B cell (primary cell): Measurements from ENCODE around the gene ETFB. TPM values are rescaled to one million over a fixed set of nuclear protein-coding genes. Genes with fewer than 3 reads are reported as not detected.

Experiments
- ATAC-seq: fragments of 200-7000 bp; cut with Tn5 transposase; one replicate; pipeline ENCODE4 v1.10.0; 2021; ENCODE audit warnings: low read depth, mild to moderate bottlenecking, moderate number of reproducible peaks, moderate library complexity
- CTCF ChIA-PET: fragments of 350-600 bp; sonication (Branson Sonifier 250); formaldehyde crosslinking; loops from one replicate; lab custom pipeline; 2021; ENCODE audit warnings: antibody characterized with exemption, inconsistent platforms; lab: Charles Lee
- POLR2A ChIA-PET: fragments of 350-600 bp; sonication (Branson Sonifier 250); formaldehyde crosslinking; loops from one replicate; lab custom pipeline; 2021; ENCODE audit warnings: antibody characterized with exemption; lab: Charles Lee
- DNase-seq: peaks from one replicate; pipeline ENCODE4 v3.0.0; 2013
- H2AFZ ChIP-seq: 2 replicates; pipeline ENCODE4 v1.6.1; 2012; ENCODE audit warnings: mild to moderate bottlenecking, low read depth, low read length; ENCODE audit not compliant: insufficient read depth, poor library complexity, severe bottlenecking
- H3K27ac ChIP-seq, 2 donors: 1 replicate in 1 of 2; 2 replicates in 1 of 2; pipeline ENCODE4 v1.5.1; 2012 to 2013; ENCODE audit warnings: low read length in 2 of 2, mild to moderate bottlenecking in 2 of 2, moderate library complexity in 1 of 2
- H3K27me3 ChIP-seq, 4 experiments: fragments of 200-600 bp in 1 of 4; sonication (generic) in 1 of 4; replicated peaks in 1 of 4; 1 replicate in 2 of 4; 2 replicates in 2 of 4; pipeline versions ENCODE4 v1.6.1 to v1.7.0; 2013 to 2016; ENCODE audit warnings: low read length in 3 of 4, mild to moderate bottlenecking in 2 of 4, mixed read lengths in 1 of 4, moderate library complexity in 1 of 4; ENCODE audit not compliant: insufficient read depth in 4 of 4, control insufficient read depth in 3 of 4; ENCODE audit errors: control extremely low read depth in 1 of 4
- H3K36me3 ChIP-seq, 2 experiments: replicated peaks in 1 of 2; 1 replicate in 1 of 2; 2 replicates in 1 of 2; pipeline versions ENCODE4 v1.6.1 to v1.7.1; 2013; ENCODE audit warnings: low read length in 1 of 2; ENCODE audit not compliant: insufficient read depth in 2 of 2, control insufficient read depth in 1 of 2; ENCODE audit errors: control extremely low read depth in 1 of 2, extremely low read depth in 1 of 2
- H3K4me1 ChIP-seq, 2 donors: fragments of 200-600 bp in 1 of 2; sonication (generic) in 1 of 2; 1 replicate in 1 of 2; 2 replicates in 1 of 2; pipeline versions ENCODE4 v1.5.1 to v1.6.1; 2013 to 2017; ENCODE audit warnings: low read length in 2 of 2; ENCODE audit not compliant: control insufficient read depth in 2 of 2, insufficient read depth in 2 of 2
- H3K4me2 ChIP-seq: replicated peaks from 2 replicates; pipeline ENCODE3; 2012; ENCODE audit warnings: mild to moderate bottlenecking, low read depth, low read length; ENCODE audit not compliant: poor library complexity, severe bottlenecking
- H3K4me3 ChIP-seq, 5 experiments: fragments of 200-600 bp in 1 of 5; sonication (generic) in 1 of 5; 1 replicate in 3 of 5; 2 replicates in 2 of 5; pipeline versions ENCODE4 v1.5.1 to v1.7.0; 2011 to 2016; ENCODE audit warnings: low read length in 4 of 5, mild to moderate bottlenecking in 4 of 5, low read depth in 2 of 5, control low read depth in 1 of 5, moderate library complexity in 1 of 5; ENCODE audit not compliant: insufficient read depth in 1 of 5; ENCODE audit errors: control extremely low read depth in 1 of 5, extremely low read depth in 1 of 5
- H3K79me2 ChIP-seq: fragments of 200-600 bp; sonication (generic); one replicate; pipeline ENCODE4 v1.6.0; 2016; ENCODE audit warnings: low read length; ENCODE audit not compliant: control insufficient read depth, insufficient read depth
- H3K9ac ChIP-seq: fragments of 200-600 bp; sonication (generic); 2 replicates; pipeline ENCODE4 v1.6.1; 2017; ENCODE audit warnings: mild to moderate bottlenecking, low read length, moderate library complexity
- H3K9me3 ChIP-seq, 3 donors: one replicate each; pipeline versions ENCODE4 v1.6.1 to v1.7.1; 2013; ENCODE audit warnings: low read length in 2 of 3; ENCODE audit not compliant: control insufficient read depth in 2 of 3, insufficient read depth in 1 of 3; ENCODE audit errors: control extremely low read depth in 1 of 3
- H4K20me1 ChIP-seq: 2 replicates; pipeline ENCODE4 v1.6.0; 2012; ENCODE audit warnings: mild to moderate bottlenecking, low read length; ENCODE audit not compliant: insufficient read depth, control insufficient read depth, poor library complexity, severe bottlenecking
- H3K27ac Mint-ChIP-seq: one replicate; pipeline ENCODE4 v1.8.0; 2021; ENCODE audit warnings: mixed read lengths
- H3K27me3 Mint-ChIP-seq: one replicate; pipeline ENCODE4 v1.8.0; 2021; ENCODE audit warnings: mixed read lengths
- H3K4me1 Mint-ChIP-seq: one replicate; pipeline ENCODE4 v1.8.0; 2021; ENCODE audit warnings: mixed read lengths
- H3K4me3 Mint-ChIP-seq: one replicate; pipeline ENCODE4 v1.8.0; 2021; ENCODE audit warnings: mixed read lengths
- H3K9me3 Mint-ChIP-seq: one replicate; pipeline ENCODE4 v1.8.0; 2022; ENCODE audit warnings: mixed read lengths; ENCODE audit not compliant: insufficient read depth
- CTCF ChIP-seq: fragments of 200-600 bp; IDR thresholded peaks from one replicate; pipeline ENCODE4 v1.8.0; 2022; ENCODE audit warnings: antibody characterized with exemption, mild to moderate bottlenecking
- EZH2 ChIP-seq: IDR thresholded peaks from 2 replicates; pipeline ENCODE4 v1.6.1; 2012; ENCODE audit warnings: borderline replicate concordance, low read depth, mild to moderate bottlenecking, moderate library complexity, low read length; ENCODE audit not compliant: insufficient read depth, poor library complexity, severe bottlenecking
- WGBS: methylation state at CpG from one replicate; pipeline ENCODE4 v1.1.5; 2013; ENCODE audit warnings: missing lambda C conversion rate; ENCODE audit not compliant: insufficient coverage; 5-methylcytosine and 5-hydroxymethylcytosine counted together
- intact Hi-C: fragments of 100-400 bp; cut with micrococcal nuclease; formaldehyde crosslinking; loops from one replicate; pipeline ENCODE4 v1.10.0; 2022
- polyA plus RNA-seq: library from polyadenylated mRNA; depleted of rRNA; stranded (reverse); fragments of >200 nt; gene quantifications from 2 replicates; pipeline ENCODE4 v1.2.3, GENCODE V29; 2012
- total RNA-seq, 2 donors: library from RNA; stranded (reverse); fragments of 120-200 nt in 1 of 2; gene quantifications; 1 replicate in 1 of 2; 2 replicates in 1 of 2; pipeline versions ENCODE4 v1.2.3 to v1.2.4, GENCODE V29; 2013 to 2022

Gene ETFB
- total and polyA plus RNA-seq, 2 donors (not counting 1 experiment from before 2014, with no cell fraction given): 33.3 to 76.5 TPM

- Mint-ChIP-seq H3K27me3 (no peaks in the 10 kb centered on the region), H3K9me3 (no peaks in the 10 kb centered on the region), H3K27ac (peak within 1 kb of the TSS; percentile 95), H3K4me3 (peak within 1 kb of the TSS; percentile 97), H3K4me1 (peaks cover 32% of the 10 kb centered on the region)
- 32% methylated on average over 12 of the region's 23 CpGs for WGBS
- TF ChIP-seq CTCF: no peak
- no peak for TF ChIP-seq EZH2
- Histone ChIP-seq H4K20me1 (no peaks in the 10 kb centered on the region), H3K4me2 (peak within 1 kb of the TSS; percentile 98), H3K79me2 (peaks cover 11% of the 10 kb centered on the region), H3K9ac (peak within 1 kb of the TSS; percentile 83), H3K36me3 (no peaks in the 10 kb centered on the region), H3K27me3 (no peaks in the 10 kb centered on the region), H3K9me3 (no peaks in the 10 kb centered on the region), H3K27ac (peak within 1 kb of the TSS; percentile 11 to 87), H3K4me3 (peak within 1 kb of the TSS in 4 of 5 experiments; percentile 77 to 94 (median 85)), H2AFZ (peak within 1 kb of the TSS; percentile 89), H3K4me1 (peaks cover 5 to 34% of the 10 kb centered on the region in 2 donors)
- intact Hi-C loops: no loop called here
- POLR2A ChIA-PET: interaction anchor here (0.7 to 1.7 kb wide), 6 partner anchors 20 to 1106 kb away, joined by 3 to 12 read pairs (median 7); partner anchors contain the start of gene SIGLEC10
- DNase-seq: no peak
- no peak for ATAC-seq
- CTCF ChIA-PET: interaction anchor here (0.7 to 2.2 kb wide), 11 partner anchors 23 to 293 kb away, joined by 3 to 9 read pairs (median 4); partner anchors contain the start of gene SIGLEC10
Measured at GRCh38 chr19:51368366-51369282, 2.4 kb upstream of the ETFB start, which contains the start of gene CLDND2. Gene CLDND2, minus strand, starts transcription at chr19:51369003. Its CDS starts 426 bp downstream, at chr19:51368577.
